Peyer's patch (tissue), 4 donors: ENCODE measurements around the gene RPS21. TPM values are rescaled to one million over a fixed set of nuclear protein-coding genes. Genes with fewer than 3 reads are reported as not detected.
A peak's percentile ranks its signal among the peaks of the same experiment; 100 is the strongest.

ENCODE experiments used
- DNase-seq, 3 donors: peaks; one replicate each; pipeline ENCODE4 v3.0.0-alpha.2; 2017 to 2019
- H3K27ac ChIP-seq, 4 donors: fragments of 200-600 bp; sonication (generic); one replicate each; pipeline ENCODE4 v1.5.1; 2016 to 2019
- H3K27me3 ChIP-seq, 2 donors: fragments of 200-600 bp; sonication (generic); one replicate each; pipeline ENCODE4 v1.5.1; 2019
- H3K36me3 ChIP-seq, 3 donors: fragments of 200-600 bp; sonication (generic); one replicate each; pipeline ENCODE4 v1.5.1; 2016 to 2019
- H3K4me1 ChIP-seq, 4 donors: fragments of 200-600 bp; sonication (generic); one replicate each; pipeline ENCODE4 v1.5.1; 2016 to 2019
- H3K4me3 ChIP-seq, 4 donors: fragments of 200-600 bp; sonication (generic); 1 replicate in 3 of 4; 2 replicates in 1 of 4; pipeline ENCODE4 v1.5.1; 2016 to 2019; ENCODE audit warnings: mild to moderate bottlenecking in 1 of 4
- H3K9me3 ChIP-seq, 4 donors: fragments of 200-600 bp; sonication (generic); one replicate each; pipeline ENCODE4 v1.5.1; 2016 to 2019; ENCODE audit warnings: mild to moderate bottlenecking in 1 of 4
- POLR2A ChIP-seq, 2 donors: fragments of 450-650 bp; IDR thresholded peaks; one replicate each; pipeline ENCODE4 v1.5.1; 2017; ENCODE audit warnings: antibody characterized with exemption in 2 of 2, mild to moderate bottlenecking in 2 of 2, moderate library complexity in 2 of 2
- total RNA-seq, 4 donors: library from RNA; depleted of rRNA; stranded (reverse); fragments of >200 nt; gene quantifications; one replicate each; pipeline ENCODE4 v1.1.0, GENCODE V29; 2016
- TF ChIP-seq, protein P1 (sequence below), 6 experiments: fragments of 450-650 bp in 4 of 6; fragments of 200-600 bp in 2 of 6; sonication (generic) in 1 of 6; IDR thresholded peaks; one replicate each; pipeline ENCODE4 v1.5.1; 2017 to 2019; ENCODE audit warnings: antibody characterized with exemption in 6 of 6, mild to moderate bottlenecking in 3 of 6, moderate library complexity in 1 of 6

The RPS21 gene
- total RNA-seq, 4 donors from 2014 or later, result 507 to 769 (median 622) TPM

DNA sequence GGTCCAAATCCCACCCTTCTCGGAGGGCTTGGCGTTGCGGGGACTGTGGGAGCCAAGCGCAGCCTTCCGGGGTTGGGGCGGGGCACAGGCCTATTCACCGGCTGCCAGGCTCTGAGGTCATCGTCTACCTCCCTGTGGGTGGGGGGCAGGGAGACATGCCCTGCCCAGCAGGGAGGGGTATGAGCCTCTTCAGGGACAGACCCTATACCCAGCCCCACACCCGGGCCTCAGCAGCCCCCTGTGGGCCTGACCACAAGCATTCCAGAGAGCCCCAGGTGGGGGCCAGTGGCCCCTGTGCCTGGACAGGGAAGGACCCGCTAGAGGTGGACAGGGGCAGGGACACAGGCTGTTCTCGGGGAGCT, 31.4 kb upstream of the RPS21 start:
- Histone ChIP-seq H3K27me3 (no peaks in the 10 kb centered on the region), H3K9me3 (no peaks in the 10 kb centered on the region), H3K4me1 (peaks cover 0 to 59% (median 0%) of the 10 kb centered on the region in 4 donors), H3K36me3 (peaks cover 0 to 10% (median 0%) of the 10 kb centered on the region in 3 donors), H3K4me3 (no peak overlapping the region), H3K27ac (peak overlapping the region; percentile 16 to 89 (median 70))
- DNase-seq, result no peak
- no peak for TF ChIP-seq POLR2A (IDR thresholded peaks at IDR 0.05)
- TF ChIP-seq, protein P1, sequence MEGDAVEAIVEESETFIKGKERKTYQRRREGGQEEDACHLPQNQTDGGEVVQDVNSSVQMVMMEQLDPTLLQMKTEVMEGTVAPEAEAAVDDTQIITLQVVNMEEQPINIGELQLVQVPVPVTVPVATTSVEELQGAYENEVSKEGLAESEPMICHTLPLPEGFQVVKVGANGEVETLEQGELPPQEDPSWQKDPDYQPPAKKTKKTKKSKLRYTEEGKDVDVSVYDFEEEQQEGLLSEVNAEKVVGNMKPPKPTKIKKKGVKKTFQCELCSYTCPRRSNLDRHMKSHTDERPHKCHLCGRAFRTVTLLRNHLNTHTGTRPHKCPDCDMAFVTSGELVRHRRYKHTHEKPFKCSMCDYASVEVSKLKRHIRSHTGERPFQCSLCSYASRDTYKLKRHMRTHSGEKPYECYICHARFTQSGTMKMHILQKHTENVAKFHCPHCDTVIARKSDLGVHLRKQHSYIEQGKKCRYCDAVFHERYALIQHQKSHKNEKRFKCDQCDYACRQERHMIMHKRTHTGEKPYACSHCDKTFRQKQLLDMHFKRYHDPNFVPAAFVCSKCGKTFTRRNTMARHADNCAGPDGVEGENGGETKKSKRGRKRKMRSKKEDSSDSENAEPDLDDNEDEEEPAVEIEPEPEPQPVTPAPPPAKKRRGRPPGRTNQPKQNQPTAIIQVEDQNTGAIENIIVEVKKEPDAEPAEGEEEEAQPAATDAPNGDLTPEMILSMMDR (IDR thresholded peaks at IDR 0.05), result no peak

DNA sequence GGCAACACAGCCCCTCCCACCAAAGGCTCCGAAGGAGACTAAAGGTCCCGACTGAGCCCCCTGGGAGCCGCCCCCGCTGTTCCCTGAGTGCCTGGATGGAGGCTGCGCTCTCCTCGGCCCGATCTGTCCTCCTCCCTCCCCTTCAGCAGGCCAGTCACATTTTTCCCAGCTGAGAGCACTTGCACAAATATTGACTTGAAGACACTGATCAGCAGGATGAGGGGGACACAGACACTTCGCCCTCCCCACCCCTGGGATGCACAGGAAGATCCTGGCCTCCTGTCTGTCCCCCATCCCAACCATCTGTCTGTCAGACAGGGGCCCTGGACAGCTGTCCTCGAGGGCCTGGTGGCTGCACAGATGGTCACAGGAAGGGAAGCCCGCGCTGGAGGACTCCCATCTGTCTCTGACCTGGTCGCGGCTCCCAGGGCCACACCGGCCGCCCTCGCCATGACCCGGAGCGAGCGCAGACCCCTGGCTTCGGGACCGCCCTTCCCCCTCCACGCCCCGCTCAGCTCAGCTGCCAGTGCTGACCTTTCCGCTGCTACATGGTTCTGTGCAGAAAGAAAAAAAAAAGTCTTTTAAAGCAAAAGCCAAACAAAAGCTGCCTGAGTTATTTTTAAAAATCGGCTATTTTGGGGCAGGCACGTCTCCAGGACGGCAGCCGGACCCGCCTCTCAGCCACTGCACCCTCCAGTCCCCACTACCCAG, 30.9 kb upstream of the RPS21 start:
- TF ChIP-seq, protein P1 (IDR thresholded peaks at IDR 0.05), result no peak
- no peak for TF ChIP-seq POLR2A (IDR thresholded peaks at IDR 0.05)
- Histone ChIP-seq H3K9me3 (no peaks in the 10 kb centered on the region), H3K4me3 (no peak overlapping the region), H3K36me3 (peaks cover 0 to 4% (median 0%) of the 10 kb centered on the region in 3 donors), H3K27ac (peak overlapping the region; percentile 43 to 89 (median 70)), H3K27me3 (no peaks in the 10 kb centered on the region), H3K4me1 (peaks cover 0 to 64% (median 0%) of the 10 kb centered on the region in 4 donors)
- DNase-seq, result no peak

DNA sequence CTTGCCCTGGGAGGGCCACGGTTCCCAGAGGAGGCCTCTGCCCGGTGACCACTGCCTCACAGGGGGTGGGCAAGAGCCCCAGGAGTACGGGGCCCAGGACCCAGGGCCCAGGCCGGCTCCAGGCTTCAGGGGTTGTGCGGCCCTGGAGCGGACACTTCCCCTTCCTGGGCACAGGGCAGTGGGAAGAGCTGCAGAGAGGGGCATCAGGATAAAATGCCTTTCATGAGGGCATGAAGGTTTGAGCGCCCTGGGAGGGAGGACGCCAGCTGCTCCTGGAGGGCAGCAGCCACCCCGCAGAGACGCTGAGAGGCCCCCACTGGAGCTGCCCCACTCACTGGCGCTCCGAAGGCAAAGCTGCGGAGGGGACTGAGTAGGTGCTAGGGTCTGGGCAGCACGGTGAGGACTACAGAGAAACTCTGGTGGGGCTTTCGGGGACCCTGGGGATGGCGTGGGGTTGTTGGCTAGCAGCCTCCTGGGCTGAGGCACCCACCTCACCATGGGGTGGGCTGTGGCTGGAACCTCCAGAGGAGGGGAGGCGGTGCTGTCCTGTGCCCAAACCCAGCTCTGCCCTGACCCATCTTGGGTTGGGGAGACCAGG, 30.2 kb upstream of the RPS21 start:
- no peaks in the 10 kb centered on the region for H3K36me3 ChIP-seq
- no peaks in the 10 kb centered on the region for H3K9me3 ChIP-seq
- TF ChIP-seq, protein P1 (IDR thresholded peaks at IDR 0.05), result no peak
- TF ChIP-seq POLR2A (IDR thresholded peaks at IDR 0.05), result no peak
- peak overlapping the region; percentile 43 to 89 (median 70) for H3K27ac ChIP-seq
- peak overlapping the region in 1 of 4 donors; percentile 2 for H3K4me3 ChIP-seq
- no peaks in the 10 kb centered on the region for H3K27me3 ChIP-seq
- peaks cover 0 to 70% (median 0%) of the 10 kb centered on the region in 4 donors for H3K4me1 ChIP-seq
- DNase-seq, result no peak

DNA sequence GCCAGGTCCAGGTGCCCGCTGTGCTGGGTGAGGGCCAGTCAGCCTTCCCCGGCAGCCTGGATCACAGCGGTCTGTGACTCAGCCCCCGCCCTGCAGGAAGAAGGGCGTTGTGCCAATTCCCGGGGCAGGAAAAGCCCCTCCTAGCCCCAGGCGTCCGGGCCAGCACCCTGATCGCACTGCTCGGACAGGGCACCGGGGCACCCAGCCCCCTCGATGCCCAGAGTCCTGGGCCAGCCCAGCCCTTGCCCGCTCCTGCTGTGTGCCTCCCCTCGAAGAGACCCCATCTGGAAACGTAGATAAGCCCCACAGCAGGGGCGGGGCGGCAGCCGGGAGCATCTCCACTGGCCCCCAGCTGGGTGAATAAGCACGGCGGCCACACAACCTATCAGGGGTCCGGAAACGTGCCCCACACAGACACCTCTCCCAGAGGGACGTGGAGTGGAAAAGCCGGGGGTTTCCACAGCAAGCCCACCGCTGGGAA, 29.7 kb upstream of the RPS21 start:
- Histone ChIP-seq H3K4me3 (peak overlapping the region in 2 of 4 donors; percentile 2 to 3), H3K27ac (peak overlapping the region in 3 of 4 donors; percentile 62 to 89 (median 77)), H3K9me3 (no peaks in the 10 kb centered on the region), H3K4me1 (peaks cover 0 to 73% (median 0%) of the 10 kb centered on the region in 4 donors), H3K36me3 (no peaks in the 10 kb centered on the region), H3K27me3 (no peaks in the 10 kb centered on the region)
- no peak for DNase-seq
- TF ChIP-seq, protein P1 (IDR thresholded peaks at IDR 0.05), result no peak
- TF ChIP-seq POLR2A (IDR thresholded peaks at IDR 0.05), result no peak

DNA sequence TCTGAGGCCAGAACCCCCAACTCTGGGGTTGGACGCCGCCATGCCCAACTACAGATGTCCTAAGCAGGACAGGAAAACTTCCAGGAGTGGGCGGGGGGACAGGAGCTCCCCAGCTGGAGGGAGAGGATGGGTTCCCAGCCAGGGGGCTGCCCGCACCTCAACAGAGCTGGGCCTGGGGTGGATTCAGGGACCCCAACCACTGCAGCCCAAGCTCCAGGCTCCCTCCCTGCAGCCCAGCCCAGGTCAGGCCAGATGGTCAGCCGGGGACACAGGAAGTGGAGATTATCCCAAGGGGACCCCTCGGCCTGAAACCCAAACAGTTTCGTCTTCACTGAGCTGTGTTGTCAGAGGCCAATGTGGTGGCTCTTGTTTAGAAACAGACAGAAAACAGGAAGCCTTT, 29.2 kb upstream of the RPS21 start:
- H3K27me3 ChIP-seq, result no peaks in the 10 kb centered on the region
- H3K9me3 ChIP-seq, result no peaks in the 10 kb centered on the region
- H3K27ac ChIP-seq, result peak overlapping the region; percentile 40 to 89 (median 70)
- TF ChIP-seq, protein P1 (IDR thresholded peaks at IDR 0.05), result no peak
- TF ChIP-seq POLR2A (IDR thresholded peaks at IDR 0.05), result no peak
- no peaks in the 10 kb centered on the region for H3K36me3 ChIP-seq
- H3K4me1 ChIP-seq, result peaks cover 0 to 73% (median 0%) of the 10 kb centered on the region in 4 donors
- no peak for DNase-seq
- peak overlapping the region in 1 of 4 donors; percentile 2 for H3K4me3 ChIP-seq
